ENCODE measurements around the gene GATAD2B.

GATAD2B gene

GRCh38 chr1:153922972-153923925, at the start of gene GATAD2B:
TSS of gene GATAD2B (minus strand) at chr1:153922972. CDS start at chr1:153828347, 94,625 bp downstream.
- peak; percentile 99 for DNase-seq

GRCh38 chr1:153970346-153970745, 47.6 kb upstream of the GATAD2B start:
- DNase-seq: no peak

- DNase-seq: no peak
Observed at GRCh38 chr1:153968972-153969371, 46.2 kb upstream of the GATAD2B start.

- DNase-seq: no peak
Observed at GRCh38 chr1:153968408-153968807, 45.6 kb upstream of the GATAD2B start.

GRCh38 chr1:153968000-153968363, 45.2 kb upstream of the GATAD2B start:
- no peak for DNase-seq

- DNase-seq: peak; percentile 96
Observed at GRCh38 chr1:153967107-153967999, 44.6 kb upstream of the GATAD2B start, which contains the start of gene CREB3L4. TSS of gene CREB3L4 (plus strand) at chr1:153967902. CDS start at chr1:153968526, 624 bp downstream.

GRCh38 chr1:153963850-153964331, 41.1 kb upstream of the GATAD2B start:
- no peak for DNase-seq

GRCh38 chr1:153963030-153963849, 40.5 kb upstream of the GATAD2B start, which contains the start of gene SLC39A1:
TSS of gene SLC39A1 (minus strand) at chr1:153963537. CDS start at chr1:153962715, 822 bp downstream.
- DNase-seq: peak; percentile 96

GRCh38 chr1:153962088-153963029, 39.6 kb upstream of the GATAD2B start:
- no peak for DNase-seq

- DNase-seq: no peak
Observed at GRCh38 chr1:153961421-153961820, 38.6 kb upstream of the GATAD2B start.

- no peak for DNase-seq
Observed at GRCh38 chr1:153960206-153960605, 37.4 kb upstream of the GATAD2B start.

- DNase-seq: no peak
Observed at GRCh38 chr1:153959454-153959853, 36.7 kb upstream of the GATAD2B start.

GRCh38 chr1:153958961-153959260, 36.1 kb upstream of the GATAD2B start:
- no peak for DNase-seq

GRCh38 chr1:153958111-153958960, 35.6 kb upstream of the GATAD2B start, which contains the start of gene CRTC2:
TSS of gene CRTC2 (minus strand) at chr1:153958612. CDS start at chr1:153958497, 115 bp downstream.
- peak; percentile 97 to 98 for DNase-seq

- DNase-seq: no peak
Observed at GRCh38 chr1:153957744-153958110, 35.0 kb upstream of the GATAD2B start.

- no peak for DNase-seq
Observed at GRCh38 chr1:153956997-153957715, 34.4 kb upstream of the GATAD2B start.

GRCh38 chr1:153954826-153955225, 32.1 kb upstream of the GATAD2B start:
- DNase-seq: no peak

- DNase-seq: no peak
Observed at GRCh38 chr1:153953859-153954365, 31.1 kb upstream of the GATAD2B start.

- DNase-seq: no peak
Observed at GRCh38 chr1:153951801-153952200, 29.0 kb upstream of the GATAD2B start.
